ENCODE results near the gene RAB36.

Gene RAB36

GRCh38 chr22:23179381-23180299 is 34.4 kb downstream of the RAB36 start:
- in situ Hi-C loops (cut with HindIII; ENCODE audit: low sequenced_read_pairs), result no loop called here

GRCh38 chr22:23180301-23180892 is 35.1 kb downstream of the RAB36 start, which contains the start of gene BCR:
TSS of gene BCR (plus strand) at chr22:23180509. CDS start at chr22:23180961, 452 bp downstream.
- in situ Hi-C loops (cut with HindIII; ENCODE audit: low sequenced_read_pairs), result no loop called here

DNA sequence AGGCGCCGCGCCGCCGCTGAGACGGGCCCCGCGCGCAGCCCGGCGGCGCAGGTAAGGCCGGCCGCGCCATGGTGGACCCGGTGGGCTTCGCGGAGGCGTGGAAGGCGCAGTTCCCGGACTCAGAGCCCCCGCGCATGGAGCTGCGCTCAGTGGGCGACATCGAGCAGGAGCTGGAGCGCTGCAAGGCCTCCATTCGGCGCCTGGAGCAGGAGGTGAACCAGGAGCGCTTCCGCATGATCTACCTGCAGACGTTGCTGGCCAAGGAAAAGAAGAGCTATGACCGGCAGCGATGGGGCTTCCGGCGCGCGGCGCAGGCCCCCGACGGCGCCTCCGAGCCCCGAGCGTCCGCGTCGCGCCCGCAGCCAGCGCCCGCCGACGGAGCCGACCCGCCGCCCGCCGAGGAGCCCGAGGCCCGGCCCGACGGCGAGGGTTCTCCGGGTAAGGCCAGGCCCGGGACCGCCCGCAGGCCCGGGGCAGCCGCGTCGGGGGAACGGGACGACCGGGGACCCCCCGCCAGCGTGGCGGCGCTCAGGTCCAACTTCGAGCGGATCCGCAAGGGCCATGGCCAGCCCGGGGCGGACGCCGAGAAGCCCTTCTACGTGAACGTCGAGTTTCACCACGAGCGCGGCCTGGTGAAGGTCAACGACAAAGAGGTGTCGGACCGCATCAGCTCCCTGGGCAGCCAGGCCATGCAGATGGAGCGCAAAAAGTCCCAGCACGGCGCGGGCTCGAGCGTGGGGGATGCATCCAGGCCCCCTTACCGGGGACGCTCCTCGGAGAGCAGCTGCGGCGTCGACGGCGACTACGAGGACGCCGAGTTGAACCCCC is 35.8 kb downstream of the RAB36 start:
- in situ Hi-C loops (cut with HindIII; ENCODE audit: low sequenced_read_pairs), result no loop called here

DNA sequence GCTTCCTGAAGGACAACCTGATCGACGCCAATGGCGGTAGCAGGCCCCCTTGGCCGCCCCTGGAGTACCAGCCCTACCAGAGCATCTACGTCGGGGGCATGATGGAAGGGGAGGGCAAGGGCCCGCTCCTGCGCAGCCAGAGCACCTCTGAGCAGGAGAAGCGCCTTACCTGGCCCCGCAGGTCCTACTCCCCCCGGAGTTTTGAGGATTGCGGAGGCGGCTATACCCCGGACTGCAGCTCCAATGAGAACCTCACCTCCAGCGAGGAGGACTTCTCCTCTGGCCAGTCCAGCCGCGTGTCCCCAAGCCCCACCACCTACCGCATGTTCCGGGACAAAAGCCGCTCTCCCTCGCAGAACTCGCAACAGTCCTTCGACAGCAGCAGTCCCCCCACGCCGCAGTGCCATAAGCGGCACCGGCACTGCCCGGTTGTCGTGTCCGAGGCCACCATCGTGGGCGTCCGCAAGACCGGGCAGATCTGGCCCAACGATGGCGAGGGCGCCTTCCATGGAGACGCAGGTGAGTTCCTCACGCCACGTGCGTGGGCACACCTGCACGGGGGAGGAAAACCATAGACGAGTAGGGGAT is 36.5 kb downstream of the RAB36 start:
- in situ Hi-C loops (cut with HindIII; ENCODE audit: low sequenced_read_pairs), result no loop called here

DNA sequence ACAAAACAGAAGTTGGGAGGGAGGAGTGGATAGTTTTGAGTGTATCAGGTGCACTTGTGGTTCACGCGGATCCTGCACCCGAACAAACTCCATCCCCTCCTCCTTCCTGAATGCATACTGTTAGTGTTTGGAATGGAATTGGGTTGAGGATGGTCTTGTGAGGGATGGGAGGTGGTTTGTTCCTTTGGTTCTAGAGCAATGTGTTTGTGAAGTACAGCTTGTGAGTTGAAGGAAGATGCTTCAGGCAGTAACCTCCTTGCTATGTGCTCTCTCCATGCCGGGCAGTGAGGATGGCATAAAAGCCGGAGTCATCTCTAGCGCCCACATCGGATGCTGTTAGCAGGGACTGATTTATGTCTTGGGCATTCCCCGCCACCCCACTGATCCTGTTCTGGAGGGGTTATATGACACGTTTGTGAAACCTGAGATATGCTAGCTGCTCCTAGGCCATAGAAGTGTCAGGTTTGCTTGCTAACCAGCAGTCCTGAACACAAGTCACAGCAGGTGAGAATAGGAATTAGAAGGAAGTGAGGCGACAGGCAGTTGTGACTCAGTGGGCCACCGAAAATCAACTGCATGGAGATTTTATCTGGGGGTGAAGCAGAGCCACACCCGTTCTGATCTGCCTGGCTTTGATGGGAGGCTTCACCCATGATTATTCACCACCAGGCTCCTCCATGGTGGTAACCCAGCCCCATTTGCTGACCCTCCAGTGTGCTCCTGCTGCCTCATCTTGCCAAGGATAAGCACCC is 37.2 kb downstream of the RAB36 start:
- in situ Hi-C loops (cut with HindIII; ENCODE audit: low sequenced_read_pairs), result no loop called here

- in situ Hi-C loops (cut with HindIII; ENCODE audit: low sequenced_read_pairs), result no loop called here
These were observed 37.9 kb downstream of the RAB36 start for GRCh38 chr22:23183061-23183698.

GRCh38 chr22:23184100-23184763 is 39.0 kb downstream of the RAB36 start:
- in situ Hi-C loops (cut with HindIII; ENCODE audit: low sequenced_read_pairs), result no loop called here

DNA sequence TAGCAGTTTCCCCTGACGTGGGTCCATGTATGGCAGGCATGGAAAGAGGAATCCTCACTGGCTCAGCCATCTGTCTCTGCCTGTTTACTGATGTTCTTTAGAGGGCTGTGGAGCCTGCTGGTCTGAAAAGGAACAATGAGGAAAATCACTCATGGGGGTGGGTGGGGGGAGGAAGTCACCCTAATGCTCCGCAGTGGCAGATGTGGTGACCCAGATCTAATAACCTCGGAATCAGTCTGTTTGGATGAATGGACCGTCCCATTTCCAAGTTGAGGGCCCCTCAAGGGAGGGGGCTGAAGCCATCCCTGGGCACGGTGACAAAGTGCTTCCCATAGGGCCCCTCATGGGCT is 39.5 kb downstream of the RAB36 start:
- in situ Hi-C loops (cut with HindIII; ENCODE audit: low sequenced_read_pairs), result loop anchor here (5.0 kb wide), 2 partner anchors 43 to 93 kb away; no protein-coding TSS in a partner anchor

DNA sequence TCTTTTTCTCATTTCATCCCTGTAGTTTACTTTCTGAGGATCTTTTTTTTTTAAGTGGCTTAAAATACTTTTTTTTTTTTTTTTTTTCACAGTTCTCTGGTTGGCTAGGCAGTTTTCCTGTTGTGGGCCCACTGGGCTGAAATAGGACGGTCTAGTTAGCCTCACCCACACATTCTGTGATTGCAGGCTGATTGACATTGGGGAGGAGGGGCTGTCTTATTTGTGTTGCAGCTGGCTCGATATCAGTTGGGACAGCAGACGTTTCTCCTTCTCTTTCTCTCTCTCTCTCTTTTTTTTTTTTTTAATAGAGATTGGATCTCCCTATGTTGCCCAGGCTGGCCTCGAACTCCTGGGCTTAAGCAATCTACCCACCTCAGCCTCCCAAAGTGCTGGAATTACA is 41.9 kb downstream of the RAB36 start:
- in situ Hi-C loops (cut with HindIII; ENCODE audit: low sequenced_read_pairs), result loop anchor here (5.0 kb wide), 2 partner anchors 40 to 90 kb away; no protein-coding TSS in a partner anchor

DNA sequence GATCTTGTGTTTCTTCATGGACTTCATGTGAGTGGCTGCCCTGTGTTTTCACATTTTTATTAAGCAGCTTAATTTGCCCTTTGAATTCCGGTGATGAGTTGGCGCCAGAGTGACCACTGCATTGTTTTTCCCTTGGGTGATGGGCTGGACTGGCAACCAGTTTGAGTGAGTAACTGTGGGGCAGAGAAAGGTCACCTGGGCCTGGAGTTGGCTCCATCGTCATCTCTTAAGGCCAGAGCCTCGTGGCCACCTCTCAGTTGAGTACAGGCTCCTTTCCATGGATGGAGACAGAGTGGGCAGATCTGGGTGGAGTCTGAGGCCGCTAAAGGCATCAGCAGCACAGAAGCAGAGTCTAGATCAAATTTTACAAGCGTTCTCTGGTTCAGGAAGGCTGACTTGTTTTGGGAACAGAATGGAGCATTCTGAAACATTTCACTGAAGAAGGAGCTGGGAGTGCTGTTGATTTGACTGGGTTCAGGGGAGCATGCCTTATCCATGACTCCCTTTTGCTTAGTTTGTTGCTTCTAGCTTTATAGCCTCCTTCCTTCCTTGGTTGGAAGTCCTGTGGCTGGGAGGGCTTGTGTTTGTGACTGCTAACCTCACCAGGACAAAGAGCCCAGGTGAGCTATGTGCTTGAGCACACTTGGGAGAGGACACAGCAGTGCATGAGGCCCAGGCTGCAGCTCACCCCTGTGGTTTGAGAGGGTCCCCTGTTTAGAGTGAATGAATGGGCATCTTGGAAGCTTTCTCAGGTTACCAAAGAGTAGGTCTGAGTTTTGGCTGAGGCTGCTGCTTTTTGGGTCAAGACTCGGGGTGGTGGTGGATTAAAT is 42.8 kb downstream of the RAB36 start:
- in situ Hi-C loops (cut with HindIII; ENCODE audit: low sequenced_read_pairs), result loop anchor here (5.0 kb wide), 2 partner anchors 39 to 89 kb away; no protein-coding TSS in a partner anchor

- in situ Hi-C loops (cut with HindIII; ENCODE audit: low sequenced_read_pairs), result no loop called here
These were observed 45.2 kb downstream of the RAB36 start for GRCh38 chr22:23190526-23190925.

- in situ Hi-C loops (cut with HindIII; ENCODE audit: low sequenced_read_pairs), result no loop called here
These were observed 46.9 kb downstream of the RAB36 start for GRCh38 chr22:23192133-23192532.

DNA sequence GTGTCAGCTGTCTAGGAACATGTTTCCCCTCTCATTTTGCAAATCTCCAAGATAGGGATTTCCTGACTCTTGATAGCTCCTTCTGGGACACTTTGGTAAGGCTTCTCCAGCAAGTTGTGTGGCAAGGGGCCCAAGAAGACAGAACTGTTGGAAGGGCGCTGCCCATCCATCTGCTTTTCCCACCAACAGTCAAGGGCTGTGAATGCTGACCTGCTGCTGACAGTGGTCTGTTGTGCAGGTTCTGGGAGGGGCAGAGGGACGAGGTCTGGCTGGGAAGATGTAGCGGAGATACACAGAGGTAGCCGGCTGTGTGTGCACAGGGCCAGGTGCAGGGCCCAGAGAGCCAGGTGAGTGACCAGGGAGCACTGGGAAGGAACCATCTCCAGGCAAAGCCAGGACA is 47.3 kb downstream of the RAB36 start:
- in situ Hi-C loops (cut with HindIII; ENCODE audit: low sequenced_read_pairs), result no loop called here

DNA sequence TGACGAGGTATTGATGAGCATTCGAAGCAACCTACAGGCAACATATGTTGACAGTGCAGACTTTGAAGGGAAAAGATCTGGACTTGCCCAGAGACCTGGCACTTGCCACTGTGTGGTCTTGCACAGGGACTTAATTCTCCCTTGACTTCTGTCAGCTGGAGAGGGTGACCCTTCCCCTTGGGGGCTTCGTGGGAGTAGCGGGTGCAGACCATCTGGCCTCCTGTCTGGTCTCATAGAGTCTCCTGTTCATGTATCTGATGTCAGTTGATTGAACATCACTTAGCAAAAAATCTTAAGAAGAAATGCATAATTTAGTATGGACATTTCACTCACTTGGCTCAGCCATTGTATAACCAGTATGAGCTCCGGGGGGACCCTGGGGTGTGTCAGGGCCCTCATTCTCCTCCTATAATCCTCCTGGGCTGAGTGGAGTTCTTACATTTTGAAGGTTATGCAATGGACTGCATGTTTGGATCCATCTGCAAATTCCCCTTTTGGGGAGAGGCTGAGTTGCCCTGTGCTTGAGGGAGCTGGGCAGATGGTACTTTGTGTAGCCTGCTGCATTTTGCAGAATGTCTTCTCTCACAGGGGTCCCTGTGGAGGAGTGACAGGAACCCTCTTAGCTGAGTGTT is 48.0 kb downstream of the RAB36 start:
- in situ Hi-C loops (cut with HindIII; ENCODE audit: low sequenced_read_pairs), result no loop called here

DNA sequence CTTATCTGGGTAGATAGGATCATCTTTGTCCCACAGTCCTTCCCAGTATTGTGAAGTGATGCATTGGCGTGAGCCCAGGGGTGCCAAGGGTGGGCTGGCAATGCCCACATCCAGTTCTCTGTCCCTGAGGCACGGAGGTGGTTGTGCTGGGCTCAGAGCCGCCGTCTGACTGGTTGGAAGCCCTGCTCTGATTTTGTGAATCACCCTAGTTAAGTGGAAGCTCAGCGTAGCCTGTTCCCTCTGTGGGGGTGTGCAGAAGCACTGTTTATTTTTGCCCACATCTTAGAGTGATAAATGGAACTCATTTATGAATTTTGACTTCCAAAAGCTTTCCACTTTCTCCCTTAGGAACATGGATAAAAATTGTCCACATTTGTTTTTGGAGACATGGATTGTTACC is 48.6 kb downstream of the RAB36 start:
- in situ Hi-C loops (cut with HindIII; ENCODE audit: low sequenced_read_pairs), result no loop called here

DNA sequence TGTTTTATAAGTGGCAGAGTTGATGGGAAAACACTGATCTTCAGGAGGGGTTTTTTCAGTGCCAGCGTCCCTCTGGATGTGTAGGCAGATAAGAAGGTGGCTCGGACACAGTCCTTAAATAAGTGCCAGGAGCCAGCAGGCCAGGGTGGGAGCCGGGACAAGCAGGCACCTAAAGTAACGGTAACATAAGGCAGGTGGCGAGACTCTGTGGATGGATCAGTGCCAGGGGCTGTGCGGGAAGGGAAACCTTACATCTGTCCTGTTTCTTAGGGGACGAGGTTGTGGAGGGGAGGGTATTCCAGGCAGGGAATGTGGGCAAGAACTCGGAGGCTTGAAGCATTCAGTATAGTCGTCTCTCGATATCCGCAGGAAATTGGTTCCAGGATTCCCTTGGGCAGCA is 50.9 kb downstream of the RAB36 start:
- in situ Hi-C loops (cut with HindIII; ENCODE audit: low sequenced_read_pairs), result no loop called here

DNA sequence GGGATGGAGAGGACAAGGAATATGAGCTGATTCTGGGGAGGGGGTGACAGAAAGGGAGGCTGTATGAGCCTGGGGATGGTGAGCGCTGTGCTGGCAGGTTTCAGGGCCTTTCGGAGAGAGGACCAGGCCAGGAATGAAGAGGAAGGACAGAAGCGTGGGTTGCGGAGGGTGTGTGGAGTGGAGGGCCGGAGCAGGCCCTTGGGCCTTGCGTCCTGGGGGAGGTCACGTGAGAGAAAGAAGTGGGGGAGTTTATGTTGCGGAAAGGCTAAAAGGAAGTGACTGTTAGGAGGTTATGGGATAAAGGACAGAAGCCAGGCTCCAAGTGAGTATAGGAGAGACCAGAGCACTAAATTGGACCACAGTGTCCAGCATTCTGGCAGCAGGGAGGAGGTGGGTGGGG is 52.6 kb downstream of the RAB36 start:
- in situ Hi-C loops (cut with HindIII; ENCODE audit: low sequenced_read_pairs), result no loop called here

GRCh38 chr22:23199159-23199558 is 53.9 kb downstream of the RAB36 start:
- in situ Hi-C loops (cut with HindIII; ENCODE audit: low sequenced_read_pairs), result no loop called here
